Bronchial epithelial cell (primary cell): ENCODE data around the gene TNKS1BP1. TPM values are rescaled to one million over a fixed set of nuclear protein-coding genes. Genes with fewer than 3 reads are reported as not detected.

Experiments
- DNase-seq: peaks from one replicate; pipeline ENCODE4 v3.0.0-alpha.2; 2010; ENCODE audit warnings: low read depth
- FAIRE-seq: peaks from 2 replicates; lab custom pipeline; 2011; peaks lifted over from hg19 to GRCh38; lab: Jason Lieb, UNC
- H3K27me3 ChIP-seq: 2 replicates; pipeline ENCODE4 v1.5.1; 2011; ENCODE audit warnings: low read length; ENCODE audit not compliant: control insufficient read depth, insufficient read depth
- H3K36me3 ChIP-seq: 2 replicates; pipeline ENCODE4 v1.5.1; 2011; ENCODE audit warnings: low read length; ENCODE audit not compliant: control insufficient read depth, insufficient read depth
- H3K4me3 ChIP-seq: 2 replicates; pipeline ENCODE4 v1.5.1; 2011; ENCODE audit warnings: mild to moderate bottlenecking, low read depth, low read length, control low read depth
- CTCF ChIP-seq: IDR thresholded peaks from 2 replicates; pipeline ENCODE4 v1.5.1; 2011; ENCODE audit warnings: mild to moderate bottlenecking, moderate library complexity, low read length, control low read depth, inconsistent platforms; ENCODE audit not compliant: insufficient read depth, severe bottlenecking
- total RNA-seq: library from RNA; depleted of rRNA; stranded (reverse); fragments of >200 nt; gene quantifications from 2 replicates; pipeline ENCODE4 v1.2.1, GENCODE V29; 2014

Gene TNKS1BP1
- total RNA-seq, 1 donor from 2014 or later, result 67.9 TPM

DNA sequence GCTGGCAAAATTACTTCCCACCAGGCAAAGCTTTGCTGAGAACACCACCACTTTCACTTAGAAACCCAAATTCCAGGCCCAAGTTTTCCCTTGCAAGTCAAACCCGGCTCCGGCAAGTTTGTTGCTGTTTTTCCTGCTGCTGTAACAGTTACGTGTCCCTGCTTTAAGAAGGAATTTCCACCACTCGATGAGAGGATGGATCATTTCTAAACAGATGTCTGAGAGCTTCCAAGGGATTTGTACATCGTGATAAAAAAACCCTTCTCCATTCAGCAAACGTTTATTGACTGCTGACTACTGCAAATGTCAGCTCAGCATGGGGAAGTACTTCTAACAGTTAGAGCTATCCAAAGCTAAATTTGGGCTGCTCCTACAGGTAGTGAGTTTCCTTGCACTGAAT lies 33.1 kb upstream of the TNKS1BP1 start:
- TF ChIP-seq CTCF, result no peak
- FAIRE-seq (no peak), DNase-seq (no peak)
- no peak overlapping the region for H3K4me3 ChIP-seq
- no peaks in the 10 kb centered on the region for H3K36me3 ChIP-seq
- H3K27me3 ChIP-seq, result no peaks in the 10 kb centered on the region

DNA sequence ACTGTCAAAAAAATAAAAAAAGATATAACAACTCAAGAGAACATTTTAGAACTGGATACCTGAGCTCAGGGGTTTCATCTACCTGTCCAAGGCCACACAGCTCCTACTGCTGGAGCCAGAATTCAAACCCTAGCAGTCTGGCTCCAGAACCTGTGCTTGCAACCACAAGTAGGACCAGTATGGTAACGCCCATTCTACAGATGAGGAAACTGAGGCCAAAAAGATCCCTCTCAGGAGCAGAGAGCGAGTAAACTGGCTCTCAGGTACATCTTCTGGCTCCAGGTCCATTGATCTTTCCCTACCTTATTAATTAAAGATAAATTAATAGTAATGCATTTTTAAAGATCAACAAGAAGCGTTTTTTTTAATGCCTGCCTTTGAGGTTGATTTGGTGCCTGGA lies 32.6 kb upstream of the TNKS1BP1 start:
- FAIRE-seq, result no peak
- H3K36me3 ChIP-seq, result no peaks in the 10 kb centered on the region

DNA sequence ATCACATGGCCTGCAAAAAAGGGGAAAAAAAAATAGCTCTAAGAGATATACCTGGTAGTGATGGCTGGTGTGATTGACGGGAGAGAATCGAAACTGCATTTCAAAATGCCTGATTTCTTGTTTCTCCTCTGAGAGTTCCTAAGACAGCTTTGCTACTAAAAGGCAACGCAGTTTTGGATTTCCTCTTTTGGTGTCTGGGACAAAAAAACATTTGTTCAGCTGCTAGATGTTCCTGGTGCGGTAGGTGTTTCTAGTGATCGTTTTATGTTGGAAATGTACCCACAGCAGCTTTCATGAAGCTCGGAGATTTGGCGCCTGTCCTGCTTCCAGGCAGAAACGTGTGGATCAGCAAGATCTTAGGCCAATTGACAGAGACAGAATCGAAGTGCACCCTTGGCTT lies 31.5 kb upstream of the TNKS1BP1 start:
- no peaks in the 10 kb centered on the region for H3K27me3 ChIP-seq
- no peaks in the 10 kb centered on the region for H3K36me3 ChIP-seq
- no peak overlapping the region for H3K4me3 ChIP-seq
- TF ChIP-seq CTCF, result no peak
- no peak for FAIRE-seq
- no peak for DNase-seq

More for the DNA sequence above, 32.6 kb upstream of the TNKS1BP1 start:
- no peak for TF ChIP-seq CTCF
- DNase-seq, result no peak
- Histone ChIP-seq H3K27me3 (no peaks in the 10 kb centered on the region), H3K4me3 (no peak overlapping the region)

DNA sequence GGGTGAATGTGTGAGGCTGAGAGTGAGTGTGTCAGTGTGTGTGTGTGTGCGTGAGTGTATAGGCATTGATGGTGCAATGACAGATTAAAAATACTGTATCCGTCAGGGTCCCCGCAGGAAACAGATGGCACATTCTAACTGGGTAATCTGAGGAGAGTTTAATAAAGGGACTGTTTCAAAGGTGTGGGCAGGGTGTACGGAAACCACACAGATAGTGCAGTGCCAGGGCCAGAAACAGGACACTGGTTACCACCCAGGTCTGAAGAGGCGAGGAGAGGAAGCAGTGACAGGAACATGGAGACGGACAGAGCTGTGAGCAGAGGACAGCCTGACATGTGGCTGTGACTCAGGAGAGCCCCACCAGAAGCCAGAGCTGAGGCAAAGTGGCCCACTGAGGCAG lies 29.9 kb upstream of the TNKS1BP1 start:
- DNase-seq (no peak), FAIRE-seq (no peak)
- H3K4me3 ChIP-seq, result no peak overlapping the region
- TF ChIP-seq CTCF, result no peak
- no peaks in the 10 kb centered on the region for H3K36me3 ChIP-seq
- no peaks in the 10 kb centered on the region for H3K27me3 ChIP-seq

DNA sequence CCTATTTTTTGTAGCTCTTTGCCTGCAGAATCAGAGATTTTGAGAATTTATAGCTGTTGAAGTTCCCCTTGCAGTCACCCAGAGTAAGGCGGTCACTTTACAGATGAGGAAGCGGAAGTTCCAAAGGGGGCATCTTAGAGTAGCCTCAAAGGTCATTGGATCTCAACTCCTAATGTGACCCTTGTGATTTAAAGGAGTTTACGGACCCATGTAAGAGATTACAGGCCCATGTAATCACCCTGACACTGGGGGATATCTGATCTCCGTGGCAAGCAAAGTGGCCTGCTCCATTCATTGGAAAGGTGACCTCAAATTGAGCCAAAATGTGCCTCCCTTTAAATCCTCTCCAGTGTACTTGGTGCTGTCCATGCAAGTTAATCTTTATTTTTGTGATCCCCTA lies 29.1 kb upstream of the TNKS1BP1 start:
- H3K4me3 ChIP-seq, result no peak overlapping the region
- FAIRE-seq (no peak), DNase-seq (no peak)
- TF ChIP-seq CTCF, result no peak
- H3K27me3 ChIP-seq, result no peaks in the 10 kb centered on the region
- no peaks in the 10 kb centered on the region for H3K36me3 ChIP-seq

GRCh38 chr11:57353446-57353845 lies 28.7 kb upstream of the TNKS1BP1 start:
- H3K36me3 ChIP-seq, result no peaks in the 10 kb centered on the region
- no peak for FAIRE-seq
- H3K27me3 ChIP-seq, result no peaks in the 10 kb centered on the region
- H3K4me3 ChIP-seq, result no peak overlapping the region
- no peak for DNase-seq
- no peak for TF ChIP-seq CTCF
